HG02623 (cell line): Measurements from ENCODE around the gene PIK3C2G.
"Not testable (repeated sequence)": the region's sequence is repeated elsewhere in the genome, so short reads cannot be mapped to it uniquely, and the experiment has no call there.

ENCODE experiments used
- ATAC-seq: cut with Tn5 transposase; IDR thresholded peaks from one replicate; pipeline ENCODE4 v1.9.1; 2021; ENCODE audit warnings: moderate library complexity; ENCODE audit not compliant: unreplicated experiment

PIK3C2G gene

GRCh38 chr12:18631339-18631738 is 370.0 kb downstream of the PIK3C2G start:
- no peak for ATAC-seq

GRCh38 chr12:18632848-18633247 is 371.5 kb downstream of the PIK3C2G start:
- no peak for ATAC-seq

DNA sequence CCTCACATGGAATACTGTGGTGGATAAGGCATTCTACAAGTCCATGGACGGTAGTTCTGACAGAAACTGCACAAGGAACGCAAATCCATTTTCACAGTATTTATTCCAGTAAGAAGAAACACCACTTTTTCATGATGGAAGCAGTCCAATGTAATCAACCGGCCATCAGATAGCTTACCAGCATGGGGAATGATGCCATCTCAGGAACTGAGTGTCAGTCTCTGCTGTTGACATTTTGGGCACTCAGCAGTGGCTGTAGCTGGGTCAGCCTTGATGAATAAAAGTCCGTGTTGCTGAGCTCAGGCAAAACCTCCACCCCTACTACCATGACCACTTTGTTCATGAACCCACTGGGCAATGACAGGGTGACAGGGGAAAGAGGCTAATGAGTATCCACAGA is 373.1 kb downstream of the PIK3C2G start:
- no peak for ATAC-seq

- no peak for ATAC-seq
These were observed 379.1 kb downstream of the PIK3C2G start for GRCh38 chr12:18640321-18640955.

DNA sequence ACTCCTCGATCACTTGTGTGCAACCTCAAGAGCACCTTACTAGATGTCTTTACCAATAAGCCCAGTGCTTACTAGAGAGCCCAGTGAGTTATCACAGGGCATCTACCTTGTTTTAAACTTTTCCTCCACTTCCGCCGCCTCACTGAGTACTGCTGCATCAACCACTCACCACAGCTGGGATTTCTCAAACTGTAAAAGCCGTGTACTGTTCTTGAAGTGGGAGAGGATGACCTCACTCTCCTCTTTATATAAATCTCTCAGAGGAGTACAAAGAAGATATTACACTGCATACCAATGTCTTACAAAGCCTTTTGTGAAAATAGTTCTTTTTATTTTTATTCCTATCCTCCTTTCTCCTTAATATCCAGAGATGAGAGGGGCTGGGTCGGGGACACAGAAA is 382.4 kb downstream of the PIK3C2G start:
- no peak for ATAC-seq

- no peak for ATAC-seq
These were observed 383.2 kb downstream of the PIK3C2G start for GRCh38 chr12:18644564-18644963.

DNA sequence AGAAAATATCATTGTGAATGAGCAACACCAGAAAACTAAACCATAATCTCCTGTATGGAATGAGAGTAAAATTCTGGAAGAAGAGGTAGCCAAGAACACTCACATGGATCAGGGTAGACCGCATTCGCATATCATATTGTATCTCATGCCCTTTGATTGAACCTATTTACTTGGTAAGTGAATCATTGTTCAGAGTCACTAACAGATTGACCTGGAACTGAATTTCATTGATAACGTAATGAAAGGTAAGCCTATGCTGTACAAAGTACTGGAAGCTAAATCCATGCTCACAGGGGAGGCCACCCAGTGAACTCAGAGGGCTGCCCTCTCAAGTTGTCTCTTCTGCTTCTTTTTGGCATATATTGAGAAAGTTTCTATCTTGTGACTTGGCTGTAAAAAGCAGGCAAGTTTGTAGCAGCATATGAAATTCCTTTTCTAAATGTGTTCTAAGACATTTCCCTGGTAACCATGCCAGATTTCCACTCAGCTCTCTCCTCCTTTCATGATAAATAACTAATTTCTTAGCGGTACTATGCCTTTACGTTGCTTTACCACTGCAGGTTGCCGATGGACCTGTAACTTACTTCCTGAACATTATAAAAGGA is 385.1 kb downstream of the PIK3C2G start:
- ATAC-seq: no peak

DNA sequence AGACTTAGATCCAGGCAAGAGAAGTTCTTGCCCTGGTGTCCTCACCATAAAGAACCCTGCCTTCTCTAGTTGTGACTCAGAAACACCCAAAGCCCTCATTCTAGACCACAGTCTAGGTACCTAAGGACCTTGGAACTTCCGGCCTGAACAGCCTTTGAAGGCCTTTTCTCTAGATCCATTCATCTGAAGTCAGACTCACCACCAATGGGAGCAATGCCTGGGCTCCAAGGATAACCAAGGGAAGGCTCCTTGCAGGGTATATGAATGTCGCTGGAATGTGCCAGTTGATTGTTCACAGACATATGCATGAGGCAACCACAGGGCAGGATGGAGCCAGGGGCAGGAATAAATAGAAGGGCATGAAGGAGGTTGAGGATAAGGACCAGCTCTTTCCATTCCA is 390.2 kb downstream of the PIK3C2G start:
- ATAC-seq: no peak

DNA sequence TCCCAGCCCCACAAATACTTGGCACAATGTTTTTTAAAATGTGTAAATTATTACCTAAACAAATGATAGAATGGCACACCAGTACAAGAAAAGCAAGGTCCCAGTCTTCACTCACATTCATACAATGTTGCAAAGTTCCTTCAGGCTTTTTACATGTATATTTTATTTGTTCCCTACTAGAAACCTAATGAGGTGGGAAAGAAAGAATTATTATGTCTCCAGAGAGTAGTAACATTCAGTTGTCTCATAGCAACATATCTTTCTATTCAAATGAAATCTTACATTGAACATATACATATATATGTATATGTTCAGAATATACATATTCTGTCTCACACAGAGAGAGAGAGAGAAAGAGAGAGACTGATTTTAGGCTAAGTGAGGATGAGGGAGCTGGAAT is 391.3 kb downstream of the PIK3C2G start:
- no peak for ATAC-seq

GRCh38 chr12:18653465-18653864 is 392.1 kb downstream of the PIK3C2G start:
- no peak for ATAC-seq

DNA sequence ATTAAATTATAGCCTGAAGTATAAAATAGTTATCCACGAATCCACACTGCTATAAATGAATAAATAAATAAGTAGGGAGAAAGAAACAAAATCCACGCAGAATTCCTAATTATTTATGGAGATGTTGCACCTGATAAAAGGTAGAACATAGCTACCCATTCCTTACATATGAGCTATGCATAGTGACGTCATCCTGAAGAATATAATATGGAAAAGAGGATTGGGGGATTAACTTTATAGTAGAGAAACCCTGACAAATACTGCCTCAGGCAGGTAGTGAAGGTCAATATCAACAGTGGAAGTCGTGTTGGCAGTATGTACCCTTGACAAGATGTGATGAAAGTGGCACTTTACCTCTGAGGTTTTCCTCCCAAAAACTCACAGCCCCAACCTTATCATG is 394.0 kb downstream of the PIK3C2G start:
- ATAC-seq: no peak

DNA sequence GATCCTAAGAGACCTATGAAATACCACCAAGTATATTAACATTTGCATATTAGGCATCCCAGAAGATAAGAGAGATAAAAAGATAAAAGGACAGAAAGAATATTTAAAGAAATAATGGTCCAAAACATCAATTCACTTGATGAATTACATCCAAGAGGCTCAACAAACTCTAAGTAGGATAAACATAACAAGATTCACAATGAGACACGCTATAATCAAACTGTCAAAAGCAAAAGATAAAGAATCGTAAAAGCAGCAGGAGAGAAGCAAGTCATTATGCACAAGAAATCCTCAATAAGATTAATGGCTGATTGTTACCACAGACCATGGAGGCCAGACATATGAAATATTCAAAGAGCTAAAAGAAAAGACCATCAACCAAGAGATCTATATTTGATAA is 396.9 kb downstream of the PIK3C2G start:
- no peak for ATAC-seq

DNA sequence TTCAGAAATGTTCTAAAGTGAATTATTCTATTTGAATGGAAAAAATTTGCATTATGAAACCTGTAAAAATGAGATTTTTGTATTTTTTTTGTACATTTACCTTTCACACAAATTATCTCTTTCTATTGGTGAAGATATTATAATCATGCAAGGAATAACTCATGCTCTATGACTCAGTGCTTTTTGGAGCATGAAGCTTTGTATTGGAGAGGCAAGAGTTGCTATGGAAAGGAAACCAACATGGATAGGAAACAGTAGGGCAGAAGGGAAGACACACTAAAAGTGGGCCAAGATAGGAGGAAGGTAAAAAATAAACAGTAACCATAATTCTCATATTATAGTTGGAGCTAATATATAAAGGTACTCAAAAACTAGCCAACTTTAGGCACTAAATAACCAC is 397.5 kb downstream of the PIK3C2G start:
- ATAC-seq: no peak

DNA sequence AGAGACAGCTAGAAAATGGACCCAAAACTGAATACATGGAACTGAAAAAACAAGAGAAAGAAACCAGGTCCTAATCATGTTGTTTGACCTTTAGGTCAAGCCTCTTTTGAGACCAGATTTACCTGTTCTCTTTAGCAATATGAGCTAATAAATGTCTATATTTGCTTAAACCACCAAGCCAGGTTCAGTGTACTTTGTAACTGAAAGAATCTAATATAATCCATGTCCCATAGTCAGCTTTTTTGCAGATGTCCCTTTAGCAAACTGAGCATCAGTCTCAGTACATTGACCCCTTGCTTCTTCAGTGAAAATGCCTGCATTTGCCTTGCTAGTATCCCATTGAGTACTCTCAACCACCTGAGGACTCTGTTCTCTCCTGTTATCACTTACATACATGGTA is 414.8 kb downstream of the PIK3C2G start:
- no peak for ATAC-seq

DNA sequence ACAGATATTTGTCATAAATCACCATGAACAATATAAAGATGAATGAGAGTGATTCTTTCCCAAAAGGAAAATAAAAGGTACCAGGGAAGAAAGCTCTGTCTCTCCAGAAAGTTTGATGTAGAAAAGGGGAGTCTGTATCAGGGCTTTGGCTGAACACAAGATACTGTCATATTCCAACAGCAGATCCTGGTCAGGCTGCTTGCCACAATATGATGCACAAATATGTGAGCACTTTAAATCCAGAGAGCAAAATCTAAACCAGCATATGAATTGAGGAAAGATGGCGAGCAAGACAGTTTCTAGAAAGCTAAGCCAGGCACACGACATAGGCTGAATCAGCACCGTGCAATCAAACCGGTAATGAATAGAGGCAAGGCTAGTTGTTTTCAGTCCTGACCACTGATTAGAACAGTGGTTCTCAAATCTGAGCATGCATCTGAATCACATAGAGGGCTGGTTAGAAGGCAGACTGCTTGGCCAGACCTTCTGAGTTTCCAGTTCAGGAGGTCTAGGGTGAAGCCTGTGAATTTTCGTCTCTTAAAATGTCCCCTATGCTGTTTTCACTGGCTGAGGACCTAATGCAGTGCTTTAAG is 415.8 kb downstream of the PIK3C2G start:
- ATAC-seq: no peak

- no peak for ATAC-seq
These were observed 420.5 kb downstream of the PIK3C2G start for GRCh38 chr12:18681818-18682217.

DNA sequence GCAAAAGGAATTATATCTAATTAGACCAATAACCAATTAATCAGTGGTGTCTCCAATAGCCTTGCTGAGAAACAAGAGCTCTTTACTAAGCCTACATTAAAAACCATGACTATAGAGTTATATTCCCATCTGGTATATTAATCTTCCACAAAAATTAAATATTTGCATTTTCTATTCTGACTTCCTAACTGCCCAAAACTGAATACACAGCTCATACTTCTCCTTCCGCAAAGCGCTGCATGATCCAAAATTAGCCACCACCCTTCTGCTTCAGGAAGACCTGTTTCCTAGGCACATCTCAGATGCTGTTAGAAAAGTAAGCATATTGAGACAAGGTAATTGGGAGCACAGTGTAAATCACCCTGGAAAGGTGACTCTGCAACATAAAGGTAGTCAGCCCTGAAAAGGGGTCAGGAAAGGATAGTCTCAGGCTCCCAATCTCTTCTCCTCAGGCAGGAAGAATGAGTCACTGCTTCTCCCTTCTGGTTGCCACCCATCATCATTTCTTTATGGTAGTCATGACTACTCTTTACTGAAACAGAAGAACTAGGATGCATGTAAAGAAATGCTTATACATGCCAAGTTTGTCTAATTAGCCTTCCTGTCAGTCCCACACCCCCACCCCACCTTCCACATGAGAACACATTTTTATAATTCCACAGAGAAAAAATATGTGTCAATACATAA is 422.2 kb downstream of the PIK3C2G start:
- ATAC-seq: no peak

GRCh38 chr12:18684430-18684829 is 423.1 kb downstream of the PIK3C2G start:
- no peak for ATAC-seq

GRCh38 chr12:18689771-18690170 is 428.5 kb downstream of the PIK3C2G start:
- ATAC-seq: no peak

DNA sequence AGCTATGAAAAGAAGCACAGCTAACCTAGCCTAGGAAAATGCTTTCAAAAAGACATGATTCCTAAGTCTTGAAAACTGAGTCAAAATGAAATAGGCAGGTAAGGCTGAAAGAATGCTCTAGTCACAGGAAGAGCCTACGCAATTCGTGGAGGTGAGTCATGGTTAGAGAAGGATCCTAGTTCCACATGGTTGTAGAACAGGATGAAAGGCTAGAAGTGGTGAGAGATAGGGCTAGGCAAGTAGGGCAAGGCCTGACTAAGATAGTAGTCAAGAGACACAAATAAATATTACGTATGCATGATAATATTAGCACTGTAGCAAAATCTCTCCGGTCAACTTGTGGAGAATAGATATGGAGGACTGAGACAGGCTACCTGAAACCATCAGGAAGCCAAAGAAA is 429.3 kb downstream of the PIK3C2G start:
- ATAC-seq: no peak

DNA sequence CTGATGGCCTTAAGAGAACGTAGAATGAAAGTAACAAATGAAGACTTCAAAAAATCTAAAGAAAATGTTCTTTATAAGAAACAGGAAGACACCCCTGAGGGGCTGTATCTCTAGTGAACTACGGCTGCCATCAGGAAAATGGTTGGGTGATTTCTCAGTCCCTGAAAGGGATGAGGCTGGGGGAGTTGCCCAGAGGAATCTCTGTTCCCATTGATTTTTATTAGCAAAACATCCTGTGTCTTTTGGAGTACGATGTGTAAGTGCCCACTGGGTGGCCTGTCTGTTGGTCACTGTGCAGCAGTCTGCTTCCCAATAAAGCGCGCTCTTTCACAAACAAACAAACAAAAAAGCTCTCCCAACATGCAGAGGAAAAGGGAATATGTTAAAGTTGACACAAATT is 432.7 kb downstream of the PIK3C2G start:
- ATAC-seq: not testable (repeated sequence)

DNA sequence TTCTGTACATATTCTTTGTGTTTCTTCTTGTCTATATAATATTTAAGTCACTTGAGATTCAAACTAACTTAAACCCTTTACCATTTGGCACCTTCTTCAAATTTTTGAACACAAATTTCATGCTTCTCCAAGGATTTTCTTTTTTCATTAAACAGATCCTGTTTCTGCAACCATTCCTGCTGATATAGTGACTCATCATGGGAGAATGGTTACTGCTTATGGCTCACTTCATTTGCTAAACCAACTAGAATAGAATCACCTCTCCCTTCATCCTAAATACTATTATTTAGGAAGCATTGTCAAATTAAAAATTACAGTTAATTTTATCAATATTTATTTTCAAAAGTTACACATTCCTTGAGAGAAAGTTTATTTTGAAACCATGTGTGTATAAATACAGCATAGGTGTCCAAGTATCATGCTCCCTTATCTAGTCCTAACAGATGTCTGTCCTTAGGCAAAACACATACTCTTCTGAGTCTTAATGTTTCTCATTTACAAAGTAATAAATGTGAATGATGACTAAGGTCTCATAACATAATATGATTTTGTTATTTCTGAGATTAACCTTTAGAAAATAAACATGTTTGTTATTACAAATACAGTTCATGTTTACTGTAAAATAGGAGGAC is 435.8 kb downstream of the PIK3C2G start:
- ATAC-seq: no peak
